PC-9 (cell line): ENCODE measurements around the gene CSH1. TPM values are rescaled to one million over a fixed set of nuclear protein-coding genes. Genes with fewer than 3 reads are reported as not detected.

Experiments used
- BruUV-seq: library from RNA; stranded (reverse); fragments of 400-500 nt; replicated peaks from 2 replicates; lab custom pipeline; 2021; lab: Mats Ljungman, UMichigan
- CTCF ChIA-PET: fragments of 300-600 bp; sonication (Branson Sonifier 250); formaldehyde crosslinking; loops from one replicate; lab custom pipeline; 2022; ENCODE audit warnings: antibody characterized with exemption; lab: Charles Lee
- POLR2A ChIA-PET: fragments of 300-600 bp; sonication (Branson Sonifier 250); formaldehyde crosslinking; loops from one replicate; lab custom pipeline; 2022; ENCODE audit warnings: antibody characterized with exemption; ENCODE audit not compliant: unreplicated experiment; lab: Charles Lee
- DNase-seq, 2 experiments: peaks; one replicate each; pipeline versions ENCODE4 v3.0.0 to v3.0.0-alpha.2; 2015 to 2022; ENCODE audit warnings: mixed read lengths in 1 of 2
- H2AFZ ChIP-seq: fragments of 200-600 bp; sonication (generic); 2 replicates; pipeline ENCODE4 v1.8.1; 2017; ENCODE audit warnings: antibody characterized with exemption
- H3F3A ChIP-seq: fragments of 200-600 bp; sonication (generic); 2 replicates; pipeline ENCODE4 v1.8.1; 2017; ENCODE audit warnings: antibody characterized with exemption, mild to moderate bottlenecking, low read depth; ENCODE audit not compliant: insufficient read depth
- H3K27ac ChIP-seq: fragments of 200-600 bp; sonication (generic); 2 replicates; pipeline ENCODE4 v1.6.1; 2016; ENCODE audit warnings: mixed run types
- H3K27me3 ChIP-seq: fragments of 200-600 bp; sonication (generic); 2 replicates; pipeline ENCODE4 v1.6.1; 2016; ENCODE audit warnings: low read depth, mixed run types; ENCODE audit not compliant: insufficient read depth
- H3K36me3 ChIP-seq: fragments of 200-600 bp; sonication (generic); 2 replicates; pipeline ENCODE4 v1.6.1; 2016; ENCODE audit warnings: low read depth, mixed run types
- H3K4me1 ChIP-seq: fragments of 200-600 bp; sonication (generic); replicated peaks from 2 replicates; pipeline ENCODE4 v1.6.1; 2016; ENCODE audit warnings: mixed run types; ENCODE audit not compliant: insufficient read depth
- H3K4me2 ChIP-seq: fragments of 200-600 bp; sonication (generic); 2 replicates; pipeline ENCODE4 v1.6.1; 2017; ENCODE audit warnings: mixed run types
- H3K4me3 ChIP-seq: fragments of 200-600 bp; sonication (generic); 2 replicates; pipeline ENCODE4 v1.6.1; 2016; ENCODE audit warnings: mixed run types
- H3K79me2 ChIP-seq: fragments of 200-600 bp; sonication (generic); 2 replicates; pipeline ENCODE4 v1.6.1; 2017; ENCODE audit warnings: low read depth, mixed run types
- H3K9me2 ChIP-seq: fragments of 200-600 bp; sonication (generic); 2 replicates; pipeline ENCODE4 v1.8.1; 2017; ENCODE audit warnings: mild to moderate bottlenecking; ENCODE audit not compliant: insufficient read depth
- H3K9me3 ChIP-seq: fragments of 200-600 bp; sonication (generic); 2 replicates; pipeline ENCODE4 v1.8.1; 2016; ENCODE audit warnings: low read depth; ENCODE audit not compliant: insufficient read depth
- H4K20me1 ChIP-seq: fragments of 200-600 bp; sonication (generic); 2 replicates; pipeline ENCODE4 v1.8.1; 2017; ENCODE audit not compliant: insufficient read depth
- CTCF ChIP-seq: fragments of 200-600 bp; sonication (generic); conservative IDR thresholded peaks from 2 replicates; pipeline ENCODE4 v1.6.1; 2017; ENCODE audit warnings: mixed run types, antibody characterized with exemption, mild to moderate bottlenecking, moderate library complexity
- EZH2 ChIP-seq: fragments of 200-600 bp; sonication (generic); IDR thresholded peaks from 2 replicates; pipeline ENCODE4 v1.8.0; 2017; ENCODE audit warnings: antibody characterized with exemption, low read depth
- intact Hi-C: fragments of 100-400 bp; cut with micrococcal nuclease; formaldehyde crosslinking; loops from one replicate; pipeline ENCODE4 v1.10.0; 2022; ENCODE audit not compliant: unreplicated experiment
- total RNA-seq: library from RNA; stranded (reverse); gene quantifications from 2 replicates; pipeline ENCODE4 v1.2.3, GENCODE V29; 2021

The CSH1 gene
- total RNA-seq, 1 experiment from 2014 or later, result not detected

- BruUV-seq, result no TSS peak
- intact Hi-C loops, result no loop called here
- H3K27me3 ChIP-seq, result no peaks in the 10 kb centered on the region
- peaks cover 5% of the 10 kb centered on the region; the same call in 1 of the 2 replicates for H3F3A ChIP-seq
- no peaks in the 10 kb centered on the region for H3K36me3 ChIP-seq
- ChIA-PET POLR2A (no interaction called here), CTCF (no interaction called here)
- H3K79me2 ChIP-seq, result no peaks in the 10 kb centered on the region
- no peak overlapping the region for H3K4me3 ChIP-seq
- H3K27ac ChIP-seq, result no peak overlapping the region
- no peaks in the 10 kb centered on the region; the same call in 1 of the 2 replicates for H3K9me3 ChIP-seq
- H3K4me2 ChIP-seq, result no peak overlapping the region
- TF ChIP-seq CTCF, result no peak
- TF ChIP-seq EZH2, result no peak
- no peaks in the 10 kb centered on the region for H3K9me2 ChIP-seq
- no peak for DNase-seq
- no peaks in the 10 kb centered on the region for H3K4me1 ChIP-seq
- no peaks in the 10 kb centered on the region for H4K20me1 ChIP-seq
- no peak overlapping the region for H2AFZ ChIP-seq
Measured at GRCh38 chr17:63850401-63850800, 46.0 kb downstream of the CSH1 start.

GRCh38 chr17:63848834-63849689, 47.3 kb downstream of the CSH1 start:
- H3K9me2 ChIP-seq, result no peaks in the 10 kb centered on the region
- H3K4me1 ChIP-seq, result no peaks in the 10 kb centered on the region; the same call in 1 of the 2 replicates
- no peaks in the 10 kb centered on the region for H3K79me2 ChIP-seq
- peak overlapping the region; percentile 67 for H3K27ac ChIP-seq
- no peaks in the 10 kb centered on the region for H3K27me3 ChIP-seq
- peak; percentile 85 to 96 for DNase-seq
- peak overlapping the region; percentile 82 for H2AFZ ChIP-seq
- BruUV-seq, result no TSS peak
- H3F3A ChIP-seq, result peaks cover 5% of the 10 kb centered on the region; the same call in 1 of the 2 replicates
- ChIA-PET POLR2A (interaction anchor here (0.5 to 0.7 kb wide), 3 partner anchors 10 to 118 kb away, joined by 3 to 6 read pairs (median 5); no protein-coding TSS in a partner anchor), CTCF (interaction anchor here (0.7 to 0.8 kb wide), 4 partner anchors 22 to 382 kb away, joined by 3 to 15 read pairs (median 11); partner anchors contain the start of gene PSMC5)
- peak overlapping the region; percentile 79 for H3K4me2 ChIP-seq
- TF ChIP-seq CTCF, result peak; percentile 80
- no peak for TF ChIP-seq EZH2
- no peaks in the 10 kb centered on the region for H4K20me1 ChIP-seq
- no peaks in the 10 kb centered on the region; the same call in 1 of the 2 replicates for H3K9me3 ChIP-seq
- intact Hi-C loops, result loop anchor here (10.0 kb wide), 1 partner anchor 424 kb away; no protein-coding TSS in a partner anchor
- H3K4me3 ChIP-seq, result peak overlapping the region; percentile 44; the same call in 1 of the 2 replicates
- H3K36me3 ChIP-seq, result no peaks in the 10 kb centered on the region

- Histone ChIP-seq H3F3A (peaks cover 5% of the 10 kb centered on the region; the same call in 1 of the 2 replicates), H3K4me3 (no peak overlapping the region), H3K27me3 (no peaks in the 10 kb centered on the region), H3K36me3 (no peaks in the 10 kb centered on the region), H2AFZ (no peak overlapping the region), H3K4me1 (peaks cover 6% of the 10 kb centered on the region; the same call in 1 of the 2 replicates), H3K9me3 (no peaks in the 10 kb centered on the region; the same call in 1 of the 2 replicates), H3K79me2 (no peaks in the 10 kb centered on the region), H4K20me1 (no peaks in the 10 kb centered on the region), H3K9me2 (no peaks in the 10 kb centered on the region), H3K4me2 (no peak overlapping the region), H3K27ac (no peak overlapping the region)
- intact Hi-C loops, result loop anchor here (10.0 kb wide), 1 partner anchor 423 kb away; no protein-coding TSS in a partner anchor
- CTCF ChIA-PET, result no interaction called here
- TF ChIP-seq EZH2, result no peak
- TF ChIP-seq CTCF, result no peak
- no TSS peak for BruUV-seq
- POLR2A ChIA-PET, result no interaction called here
- no peak for DNase-seq
Measured at GRCh38 chr17:63847525-63848249, 48.7 kb downstream of the CSH1 start.
